GM08714 (cell line): ENCODE results near the gene PTPDC1.

ENCODE experiments used
- H3K4me3 ChIP-seq: fragments of 200-500 bp; sonication (Bioruptor generic); 2 replicates; pipeline ENCODE4 v1.5.1; 2014; ENCODE audit warnings: mild to moderate bottlenecking, low read length, inconsistent platforms
- ZNF274 ChIP-seq: IDR thresholded peaks from 2 replicates; pipeline ENCODE4 v1.6.1; 2012; ENCODE audit warnings: mild to moderate bottlenecking, low read depth, low read length

Gene PTPDC1

DNA sequence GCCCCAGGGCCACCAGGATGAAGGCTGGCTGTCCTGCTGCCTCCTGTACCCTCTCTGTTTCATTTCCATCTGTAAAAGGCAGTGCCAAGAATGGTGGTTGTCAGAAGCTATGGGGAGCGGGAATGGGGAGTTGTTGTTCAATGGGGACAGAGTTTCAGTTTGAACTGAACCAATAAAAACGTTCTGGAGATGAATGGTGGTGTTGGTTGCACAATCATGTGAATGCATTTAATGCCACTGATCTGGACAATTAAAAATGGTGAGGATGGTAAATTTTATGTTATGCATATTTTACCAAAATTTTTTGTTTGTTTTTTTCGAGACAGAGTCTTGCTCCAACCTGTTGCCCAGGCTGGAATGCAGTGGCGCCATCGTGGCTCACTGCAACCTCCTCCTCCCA is 58.1 kb downstream of the PTPDC1 start:
- TF ChIP-seq ZNF274: no peak
- no peak overlapping the region for H3K4me3 ChIP-seq

DNA sequence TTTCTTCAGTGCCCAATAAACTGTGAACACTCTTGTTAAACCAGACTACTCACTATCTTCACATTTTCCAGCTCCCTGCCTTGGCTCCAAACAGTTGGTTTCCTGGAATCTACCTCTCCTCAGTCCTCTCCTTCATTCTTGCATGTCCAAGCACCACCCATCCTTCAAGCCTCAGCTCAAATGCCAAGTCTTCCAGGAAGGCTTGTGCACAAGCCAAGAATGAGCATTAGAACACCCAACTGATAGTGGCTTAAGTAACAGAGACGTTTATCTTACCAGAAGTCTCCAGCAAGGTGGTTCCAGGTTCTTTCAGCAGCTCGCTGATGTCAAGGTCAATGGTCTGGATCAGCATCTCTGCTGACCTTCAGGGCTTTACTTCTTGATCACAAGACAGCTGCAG is 60.1 kb downstream of the PTPDC1 start:
- no peak for TF ChIP-seq ZNF274
- no peak overlapping the region for H3K4me3 ChIP-seq

DNA sequence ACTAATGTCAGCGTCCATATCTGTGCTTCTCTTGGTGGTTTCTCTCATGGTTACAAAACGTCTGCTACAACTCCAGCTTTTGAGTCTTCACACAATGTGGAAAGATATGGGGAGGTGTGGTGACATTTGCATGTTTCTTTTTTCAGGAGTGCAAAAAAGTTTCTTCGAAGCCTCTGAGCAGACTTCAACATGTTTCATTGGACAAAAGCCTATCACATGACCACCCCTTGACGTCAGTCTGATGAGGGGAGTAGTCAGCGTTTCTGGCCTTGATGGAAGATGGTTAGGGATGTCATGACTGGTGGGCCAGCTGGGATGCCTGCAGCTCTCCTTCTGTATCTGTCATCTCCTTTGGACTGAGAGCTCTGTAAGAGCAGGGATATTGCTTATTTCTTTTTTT is 61.4 kb downstream of the PTPDC1 start:
- H3K4me3 ChIP-seq: no peak overlapping the region
- no peak for TF ChIP-seq ZNF274

DNA sequence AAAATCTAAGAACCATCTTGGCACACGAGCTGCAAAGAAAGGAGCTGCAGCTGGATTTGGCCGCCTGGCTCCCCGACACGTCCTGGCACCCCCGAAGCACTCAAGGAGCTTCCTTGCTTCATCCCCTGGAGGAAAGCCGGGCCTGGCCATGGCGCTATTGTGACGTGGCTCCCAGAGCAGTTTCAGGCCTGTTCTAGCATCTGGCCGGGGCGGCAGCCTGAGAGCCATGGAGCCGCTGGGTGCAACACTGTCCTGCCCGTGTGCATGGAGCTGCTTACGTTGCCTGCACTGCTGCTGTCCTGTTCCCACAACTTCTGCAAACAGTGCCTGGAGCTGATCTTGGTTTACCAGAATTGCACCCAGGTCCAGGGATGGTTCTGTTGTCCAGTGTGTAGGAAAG is 63.5 kb downstream of the PTPDC1 start:
- TF ChIP-seq ZNF274: no peak
- H3K4me3 ChIP-seq: no peak overlapping the region

DNA sequence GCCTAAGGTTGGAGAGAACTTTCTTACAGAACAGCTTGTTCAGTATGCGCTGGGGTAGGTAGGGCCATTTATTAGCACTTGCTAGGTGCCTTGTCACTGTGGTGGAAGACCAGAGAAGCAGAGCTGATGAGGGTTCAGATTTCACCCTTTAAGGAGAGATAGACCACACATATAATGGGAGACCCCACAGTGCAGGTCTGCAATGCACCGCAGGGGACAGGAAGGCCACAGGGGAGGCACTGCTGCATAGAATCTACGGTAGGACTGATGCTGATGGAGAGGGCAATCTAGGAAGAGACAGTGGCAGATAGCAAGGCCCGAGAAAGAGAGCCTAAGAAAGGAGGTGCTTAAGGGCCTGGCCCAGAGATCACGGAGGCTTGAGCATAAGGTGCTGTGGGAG is 64.2 kb downstream of the PTPDC1 start:
- no peak for TF ChIP-seq ZNF274
- no peak overlapping the region for H3K4me3 ChIP-seq

DNA sequence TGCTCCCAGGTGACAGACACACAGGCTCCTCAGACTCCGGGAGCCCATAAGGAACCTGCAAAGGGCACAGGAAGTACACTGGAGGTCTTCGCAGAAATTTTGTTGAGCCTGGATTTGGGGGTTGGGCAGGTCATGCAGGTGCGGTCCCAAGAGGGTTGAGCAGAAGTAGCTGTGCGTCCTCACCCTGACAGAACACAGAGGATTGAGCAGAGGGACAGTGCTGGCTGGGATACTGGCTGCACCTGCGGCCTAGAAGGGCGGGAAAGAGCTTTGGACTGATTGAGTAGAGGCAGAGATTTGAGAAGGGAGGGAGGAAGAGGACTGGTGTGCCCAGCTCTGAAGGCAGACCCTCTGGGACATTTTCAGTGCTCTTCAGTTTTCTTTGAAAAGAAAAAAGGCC is 65.4 kb downstream of the PTPDC1 start:
- H3K4me3 ChIP-seq: no peak overlapping the region
- no peak for TF ChIP-seq ZNF274

DNA sequence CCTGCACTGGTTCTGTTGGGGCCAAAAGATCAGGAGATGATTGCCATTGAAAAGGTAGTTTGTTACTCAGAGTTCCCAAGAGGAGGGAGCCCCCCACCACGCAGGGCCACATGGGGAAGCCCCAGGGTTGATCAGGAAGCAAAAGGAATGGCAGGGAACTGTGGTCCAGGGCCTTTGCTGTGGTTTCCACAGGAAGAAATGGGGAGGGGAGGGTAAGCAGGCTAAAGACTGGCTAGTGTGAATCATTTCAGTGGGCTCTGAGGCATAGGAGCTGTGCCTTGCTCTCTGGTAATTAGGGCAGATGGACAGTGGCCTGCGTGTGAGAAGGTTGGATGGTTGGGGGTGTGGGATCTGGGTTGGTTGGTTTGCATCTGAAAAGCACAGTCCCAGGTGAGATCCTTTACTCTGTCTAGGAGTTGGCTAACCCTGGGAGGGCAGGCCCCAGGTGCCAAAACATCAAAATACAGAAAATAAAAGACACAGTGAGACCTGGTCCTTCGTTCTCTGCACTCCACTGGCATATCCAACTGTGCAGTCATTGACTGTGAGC is 66.1 kb downstream of the PTPDC1 start:
- no peak overlapping the region for H3K4me3 ChIP-seq
- TF ChIP-seq ZNF274: no peak

DNA sequence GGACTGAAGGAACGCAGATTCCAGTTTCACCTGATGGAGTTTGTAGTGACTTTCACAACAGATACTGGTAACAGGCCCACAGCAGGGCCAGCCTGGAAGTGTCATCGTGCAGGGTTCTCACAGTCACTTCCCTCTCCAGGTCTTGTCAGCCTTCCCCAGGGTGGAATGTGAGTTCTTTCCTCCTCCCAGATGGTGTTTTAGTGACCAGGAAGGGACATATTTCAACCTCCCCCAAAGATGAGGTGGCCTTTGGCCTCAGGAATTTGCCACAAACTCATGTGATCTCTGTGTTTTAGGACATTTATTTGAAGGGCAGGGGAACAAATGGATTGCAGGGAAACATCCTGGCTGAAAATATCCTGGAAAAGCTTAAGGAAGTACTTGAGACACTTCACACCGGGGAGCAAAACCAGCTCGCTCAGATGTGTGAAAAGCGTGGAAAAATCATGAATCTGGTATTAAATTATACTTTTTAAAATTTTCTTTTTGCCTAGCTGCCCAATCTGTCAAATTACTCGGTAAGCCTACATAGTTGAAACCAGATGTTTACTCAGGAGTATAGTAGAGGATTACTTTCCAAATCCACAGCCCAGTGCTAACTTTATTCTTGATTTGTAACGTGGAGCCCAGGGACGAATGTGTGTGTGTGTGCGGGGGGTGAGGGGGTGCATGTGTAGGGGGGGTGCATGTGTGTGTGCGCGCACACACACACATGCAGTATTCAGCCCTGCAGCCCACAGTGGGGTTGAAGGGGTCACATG is 66.8 kb downstream of the PTPDC1 start:
- no peak for TF ChIP-seq ZNF274
- H3K4me3 ChIP-seq: no peak overlapping the region

DNA sequence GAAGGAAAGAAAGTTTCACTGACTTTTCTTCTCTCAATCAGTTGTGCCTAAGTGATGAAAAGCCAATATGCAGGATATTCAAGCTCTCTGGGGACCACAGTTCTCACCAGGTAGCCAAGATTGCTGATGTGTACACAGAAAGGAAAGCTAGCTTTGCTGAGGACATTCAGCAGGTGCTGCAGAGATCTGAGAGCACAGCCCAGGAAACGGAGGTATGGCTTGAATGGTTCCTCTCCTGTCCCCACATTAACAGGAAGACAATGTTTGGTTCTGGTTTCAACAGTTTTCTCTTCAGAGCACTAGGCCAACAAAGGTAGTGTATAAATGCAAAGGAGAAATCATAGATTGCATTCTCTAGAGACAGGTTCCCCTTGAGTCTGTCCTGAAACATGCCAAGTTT is 69.6 kb downstream of the PTPDC1 start:
- H3K4me3 ChIP-seq: no peak overlapping the region
- no peak for TF ChIP-seq ZNF274

DNA sequence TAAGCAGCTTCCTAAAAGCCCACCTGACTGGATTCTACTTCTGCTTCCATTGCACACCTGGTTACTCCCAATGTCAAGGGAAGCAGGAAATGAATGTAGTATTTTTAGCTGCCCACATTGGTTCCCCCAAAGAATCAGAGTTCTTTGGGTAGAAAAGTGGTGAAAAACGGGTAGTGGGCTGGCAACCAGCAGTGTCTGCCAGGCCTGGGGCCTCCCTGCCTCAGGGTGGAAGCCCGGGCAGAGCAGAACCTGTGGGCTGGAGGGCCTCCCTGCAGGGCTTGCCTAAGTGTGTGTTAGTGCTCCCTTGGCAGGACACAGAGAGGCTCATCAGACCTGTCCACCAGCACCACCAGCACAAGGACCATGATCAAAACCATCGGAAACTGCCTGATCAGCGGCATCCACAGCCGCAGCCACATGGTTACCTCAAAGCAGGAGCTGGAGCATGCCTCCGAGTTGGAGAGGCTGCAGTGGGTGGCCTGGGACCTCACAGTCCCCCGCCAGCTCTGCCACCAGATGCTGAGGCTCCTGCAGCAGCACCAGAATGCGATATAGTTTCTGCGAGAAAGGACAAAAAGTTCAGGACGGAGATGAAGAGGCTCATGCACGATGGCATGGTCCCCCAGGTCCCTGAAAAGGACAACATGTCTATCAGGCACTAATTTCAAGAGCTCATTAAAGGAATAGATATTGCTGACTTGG is 72.2 kb downstream of the PTPDC1 start:
- H3K4me3 ChIP-seq: no peak overlapping the region
- TF ChIP-seq ZNF274: no peak

DNA sequence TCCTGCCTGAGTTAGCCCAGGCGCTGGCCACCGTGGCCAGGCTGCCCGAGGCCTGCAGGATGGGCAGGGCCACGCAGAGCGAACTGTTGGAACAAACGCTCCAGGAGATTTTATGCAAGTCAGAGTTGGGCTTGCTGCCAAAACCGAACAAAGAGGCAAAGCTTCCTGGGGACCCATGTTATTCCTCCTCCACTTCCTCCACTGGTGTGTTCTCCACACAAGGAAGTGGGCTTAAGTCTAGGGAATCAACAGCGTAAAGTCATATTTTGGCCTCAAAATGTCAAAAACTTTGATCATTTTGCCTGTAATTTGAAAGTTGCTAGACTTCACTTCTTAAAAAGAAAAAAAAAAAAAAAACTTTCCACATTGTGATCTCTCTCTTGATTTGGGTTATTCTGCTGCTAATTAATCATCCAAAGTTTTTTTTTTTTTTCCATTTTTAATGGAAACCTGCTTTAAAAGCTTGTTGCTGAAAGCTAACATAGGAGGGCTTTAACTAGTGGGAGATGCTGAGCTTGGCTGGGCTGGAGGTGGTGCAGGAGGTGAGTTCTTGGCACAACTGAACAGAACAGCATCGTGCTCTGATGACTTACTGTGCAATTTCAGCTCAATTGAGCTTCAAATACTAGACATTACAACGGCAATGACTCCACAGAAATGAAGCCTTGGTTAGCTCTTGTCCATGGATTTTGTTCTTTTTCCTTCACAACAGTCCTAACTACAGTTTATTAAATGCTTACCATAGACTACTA is 73.0 kb downstream of the PTPDC1 start:
- no peak overlapping the region for H3K4me3 ChIP-seq
- TF ChIP-seq ZNF274: no peak
